ENCODE data around the gene STOML1.

Gene STOML1

DNA sequence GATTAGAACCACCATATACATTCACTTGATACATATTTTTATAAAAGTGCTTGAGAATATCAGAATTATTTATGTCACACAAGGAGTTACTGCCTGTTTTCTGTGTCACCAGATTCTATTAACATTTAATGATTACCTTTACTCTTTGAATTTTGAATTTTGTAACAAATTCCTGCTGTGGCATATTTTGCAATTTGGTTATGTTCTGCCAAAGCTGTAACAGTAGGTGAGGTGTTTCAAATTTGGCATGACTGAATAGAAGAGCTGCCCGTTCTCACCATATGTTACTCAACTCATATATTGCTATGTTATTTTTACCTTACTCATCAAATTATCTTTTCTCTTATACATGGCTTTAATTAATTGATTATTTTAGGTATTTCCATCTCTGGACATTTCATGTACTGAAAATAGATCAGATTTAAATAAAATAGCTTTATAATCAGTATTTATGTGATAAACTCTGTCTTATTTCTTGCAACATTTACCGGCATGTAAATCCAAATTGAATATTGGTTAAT, 21.3 kb upstream of the STOML1 start:
- DNase-seq (ENCODE audit: low spot score) = no peak

DNA sequence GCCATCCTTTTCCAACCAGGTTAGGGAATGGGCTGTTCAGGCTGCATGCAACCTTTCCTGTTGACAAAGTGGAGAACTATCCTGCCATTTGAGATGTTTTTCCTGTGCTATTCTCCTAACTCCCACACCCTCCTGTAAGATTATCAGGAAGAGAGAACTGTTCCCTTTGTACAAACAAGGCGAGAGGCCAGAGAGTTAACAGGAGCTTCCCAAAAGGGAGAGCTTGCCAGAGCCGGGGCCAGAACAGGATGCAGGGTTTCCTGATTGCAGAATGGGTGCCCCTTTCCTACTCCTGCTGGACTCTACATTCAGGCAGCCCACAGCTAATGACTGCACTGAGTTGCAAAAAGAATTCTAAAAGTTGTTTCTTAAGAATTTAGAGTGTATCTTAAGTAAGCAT, 19.5 kb upstream of the STOML1 start:
- DNase-seq (ENCODE audit: low spot score) = no peak

DNA sequence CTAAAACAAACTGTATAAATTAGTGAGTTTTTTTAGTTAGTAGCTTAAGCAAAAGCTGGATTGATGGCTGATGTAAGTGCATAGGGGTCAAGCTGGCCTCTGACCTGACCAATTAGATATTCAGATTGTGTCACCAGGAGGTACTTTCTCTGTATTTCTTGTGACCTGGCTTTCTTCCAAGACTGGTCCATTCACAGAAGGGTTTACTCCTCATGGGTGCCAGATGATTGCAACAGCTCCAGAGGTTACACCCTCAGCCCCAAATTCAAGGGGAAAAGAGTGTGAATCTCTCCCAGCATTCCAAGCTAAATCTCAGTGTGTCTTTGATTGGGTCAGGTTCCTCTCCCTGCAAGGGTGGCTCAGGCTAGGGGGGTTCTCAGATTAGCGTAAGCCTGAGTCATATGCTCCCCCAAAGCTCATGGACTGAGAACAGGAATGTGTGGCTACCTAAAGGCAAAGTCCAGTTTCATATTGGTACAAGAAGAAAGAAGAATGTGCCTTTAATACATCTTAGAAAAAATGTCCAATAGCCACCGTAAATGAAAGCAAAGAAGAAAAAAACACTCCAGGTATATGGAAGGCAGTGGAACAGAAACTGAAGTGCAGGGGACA, 18.9 kb upstream of the STOML1 start:
- no peak for DNase-seq (ENCODE audit: low spot score)

DNA sequence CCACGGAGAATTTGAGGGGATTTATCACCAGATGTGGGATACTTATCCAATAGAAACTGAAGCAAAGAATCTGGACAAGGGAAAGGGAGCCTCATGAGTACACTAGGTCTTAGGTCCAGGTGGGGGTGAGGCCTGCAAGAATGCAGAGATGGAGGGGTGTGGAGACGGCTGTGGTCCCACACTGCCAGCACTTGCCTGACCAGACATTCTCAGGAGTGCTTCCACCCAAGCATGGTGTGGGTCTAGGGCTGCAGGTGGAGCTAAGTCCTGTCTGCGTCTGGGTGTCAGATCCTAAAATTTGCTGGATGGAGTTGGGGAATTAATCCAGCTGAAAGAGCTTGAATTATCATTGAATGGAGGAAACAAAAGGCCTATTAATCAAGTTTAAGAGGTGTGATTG, 16.8 kb upstream of the STOML1 start:
- DNase-seq (ENCODE audit: low spot score) = no peak

DNA sequence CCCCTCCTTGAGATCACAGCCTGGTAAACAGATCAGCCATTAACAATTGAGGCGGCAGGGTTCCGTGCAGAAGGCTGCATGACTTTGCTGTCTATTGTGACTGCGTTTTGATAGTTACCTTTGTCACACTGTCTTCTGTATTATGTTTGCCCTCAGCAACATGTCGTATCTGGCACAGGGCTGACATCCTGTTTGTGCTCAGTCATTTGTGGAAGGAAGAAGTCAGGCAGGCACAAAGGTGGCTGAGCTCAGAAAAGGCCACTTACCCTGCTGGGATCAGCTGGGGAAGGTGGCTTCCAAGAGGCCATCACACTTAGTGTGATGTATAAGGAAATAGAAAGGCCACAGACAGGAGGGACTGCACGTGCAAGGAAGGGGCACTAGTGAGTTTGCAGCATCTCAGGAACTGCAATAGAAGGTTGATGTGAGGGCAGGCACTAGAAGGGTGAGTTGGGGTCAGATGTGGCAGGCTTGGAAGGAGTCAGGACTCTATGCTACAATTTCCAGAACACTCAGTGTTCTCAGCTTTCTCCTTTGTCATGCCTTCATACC, 15.8 kb upstream of the STOML1 start:
- DNase-seq (ENCODE audit: low spot score) = no peak

DNA sequence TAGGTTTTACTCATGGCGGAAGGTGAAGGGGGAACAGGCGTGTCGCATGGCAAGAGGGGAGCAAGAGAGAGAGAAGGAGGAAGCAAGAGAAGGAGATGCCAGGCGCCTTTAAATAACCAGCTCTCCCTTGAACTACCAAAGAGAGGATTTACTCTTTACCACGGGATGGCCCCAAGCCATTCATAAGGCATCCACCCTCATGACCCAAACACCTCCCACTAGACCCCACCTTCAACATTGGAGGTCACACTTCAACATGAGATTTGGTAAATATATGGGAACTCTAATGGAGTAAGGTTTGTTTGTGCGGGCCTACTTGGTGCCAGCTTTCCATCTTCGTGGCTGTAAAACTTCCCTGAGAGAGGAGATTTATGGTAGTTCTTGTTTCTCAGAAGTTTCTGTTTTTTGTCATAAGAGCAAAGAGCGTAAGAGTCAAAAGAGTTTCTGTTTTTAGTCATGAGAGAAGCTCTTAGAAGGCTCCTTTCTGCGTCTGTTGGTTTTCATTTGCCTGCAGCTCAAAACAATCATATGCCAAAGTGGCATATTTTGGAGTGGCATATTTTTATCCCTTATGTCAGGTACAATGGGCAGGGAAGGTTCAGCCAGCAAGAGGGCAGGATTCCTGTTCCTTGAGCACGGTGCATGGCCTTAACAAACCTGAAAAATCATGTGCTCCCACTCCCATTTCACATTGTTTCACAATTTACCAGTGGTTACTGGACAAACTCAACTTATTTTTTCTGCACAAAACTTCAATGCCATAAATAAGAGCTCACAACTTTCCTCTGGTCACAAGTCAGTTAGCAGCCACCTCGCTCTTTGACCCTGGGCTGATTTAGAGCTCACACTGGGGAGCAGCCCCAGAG, 14.9 kb upstream of the STOML1 start:
- no peak for DNase-seq (ENCODE audit: low spot score)

DNA sequence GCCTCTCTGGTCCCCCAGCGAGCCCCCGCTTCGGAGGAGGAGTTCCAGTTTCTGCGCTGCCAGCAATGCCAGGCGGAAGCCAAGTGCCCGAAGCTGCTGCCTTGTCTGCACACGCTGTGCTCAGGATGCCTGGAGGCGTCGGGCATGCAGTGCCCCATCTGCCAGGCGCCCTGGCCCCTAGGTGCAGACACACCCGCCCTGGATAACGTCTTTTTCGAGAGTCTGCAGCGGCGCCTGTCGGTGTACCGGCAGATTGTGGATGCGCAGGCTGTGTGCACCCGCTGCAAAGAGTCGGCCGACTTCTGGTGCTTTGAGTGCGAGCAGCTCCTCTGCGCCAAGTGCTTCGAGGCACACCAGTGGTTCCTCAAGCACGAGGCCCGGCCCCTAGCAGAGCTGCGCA, 5.9 kb upstream of the STOML1 start:
- no peak for DNase-seq (ENCODE audit: low spot score)

DNA sequence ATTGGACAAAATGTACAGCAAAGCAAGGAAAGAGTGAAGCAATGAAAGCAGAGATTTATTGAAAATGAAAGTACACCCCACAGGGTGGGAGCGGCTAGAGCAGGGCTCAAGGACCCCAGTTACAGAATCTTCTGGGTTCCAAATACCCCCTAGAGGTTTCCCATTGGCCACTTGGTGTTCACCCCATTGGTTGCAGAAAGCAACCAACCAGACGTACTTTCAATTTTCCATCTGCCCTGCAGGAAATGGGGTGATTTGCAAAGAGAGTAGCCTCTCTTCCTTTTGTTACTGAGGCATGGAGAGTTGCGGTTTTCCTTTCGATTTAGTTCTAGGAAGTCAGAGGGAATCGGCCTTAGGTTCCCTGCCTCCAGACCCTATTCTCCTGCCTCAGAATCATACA, 4.8 kb upstream of the STOML1 start:
- no peak for DNase-seq (ENCODE audit: low spot score)

DNA sequence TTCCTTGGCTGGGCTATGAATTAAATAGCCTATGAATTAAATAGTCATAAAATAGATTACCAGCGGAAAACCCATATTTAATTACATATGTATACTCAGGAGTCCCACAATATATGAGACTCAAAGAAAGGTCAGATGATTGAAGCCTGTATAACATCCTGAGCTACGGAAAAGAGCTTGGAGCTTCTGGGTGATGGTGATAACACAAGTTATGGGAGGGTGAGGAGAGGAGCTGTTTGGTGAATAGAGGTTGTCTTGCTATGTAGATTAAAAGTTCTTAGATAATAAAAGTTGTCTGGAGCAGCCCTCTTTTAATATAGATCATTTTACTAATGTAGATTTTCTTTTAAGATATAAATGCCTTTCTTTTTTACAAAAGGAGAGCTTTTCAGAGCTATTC, 4.2 kb upstream of the STOML1 start:
- DNase-seq (ENCODE audit: low spot score) = no peak

DNA sequence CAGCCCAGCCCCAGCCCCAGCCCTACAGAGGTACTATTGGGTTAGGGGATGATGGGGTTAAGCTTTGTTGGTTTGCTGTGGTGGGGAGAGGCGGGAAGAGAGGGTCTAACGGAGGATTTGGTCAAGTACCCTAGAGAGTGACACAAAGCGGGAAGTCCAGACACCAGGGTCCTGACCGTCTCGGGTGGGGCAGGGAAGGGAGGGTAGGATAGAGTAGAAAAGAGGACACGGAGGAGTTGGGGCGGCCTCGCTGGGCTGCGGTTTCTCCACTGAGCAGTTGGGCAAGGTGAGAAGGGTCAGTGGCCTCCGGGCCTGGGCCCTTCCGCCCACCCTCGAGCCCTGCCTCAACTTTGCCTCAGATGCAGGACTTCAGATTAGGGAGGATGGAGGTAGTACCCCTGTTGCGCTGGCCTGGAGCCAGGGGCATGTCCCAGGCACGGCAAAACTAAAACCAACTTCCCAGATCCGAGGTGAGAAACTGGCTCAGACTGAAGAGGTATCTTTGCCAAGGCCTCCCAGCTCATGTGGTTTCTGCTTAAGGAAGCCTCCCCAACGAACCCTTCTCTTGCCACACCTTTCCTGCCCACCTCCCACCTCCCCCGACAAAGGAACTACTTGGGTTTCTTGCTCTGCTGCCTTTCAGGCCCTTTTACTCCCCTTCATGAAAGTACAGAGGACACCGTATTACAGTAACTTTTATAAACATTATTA, 3.0 kb upstream of the STOML1 start:
- DNase-seq (ENCODE audit: low spot score) = peak; percentile 26

DNA sequence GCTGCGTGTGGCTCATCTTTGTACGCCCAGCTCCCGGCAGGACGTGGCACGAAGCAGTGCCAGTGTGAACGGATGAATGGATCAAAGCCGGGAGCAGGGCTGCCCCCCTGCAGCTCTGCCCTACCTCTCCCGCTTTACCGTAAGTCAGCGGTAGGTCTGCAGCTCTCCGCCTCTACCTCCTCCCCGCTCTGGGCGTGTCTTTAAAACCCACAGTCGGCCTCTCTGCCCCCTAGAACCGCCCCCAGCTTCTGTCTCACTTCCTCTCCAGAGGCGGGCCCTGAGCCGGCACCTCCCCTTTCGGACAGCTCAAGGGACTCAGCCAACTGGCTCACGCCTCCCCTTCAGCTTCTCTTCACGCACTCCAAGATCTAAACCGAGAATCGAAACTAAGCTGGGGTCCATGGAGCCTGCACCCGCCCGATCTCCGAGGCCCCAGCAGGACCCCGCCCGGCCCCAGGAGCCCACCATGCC, 2.4 kb upstream of the STOML1 start, which contains the start of gene PML:
PML (plus strand) TSS at position 304 of the 471 bp plus-strand sequence; CDS start at position 401, 97 bp downstream.
- DNase-seq (ENCODE audit: low spot score) = peak; percentile 98

DNA sequence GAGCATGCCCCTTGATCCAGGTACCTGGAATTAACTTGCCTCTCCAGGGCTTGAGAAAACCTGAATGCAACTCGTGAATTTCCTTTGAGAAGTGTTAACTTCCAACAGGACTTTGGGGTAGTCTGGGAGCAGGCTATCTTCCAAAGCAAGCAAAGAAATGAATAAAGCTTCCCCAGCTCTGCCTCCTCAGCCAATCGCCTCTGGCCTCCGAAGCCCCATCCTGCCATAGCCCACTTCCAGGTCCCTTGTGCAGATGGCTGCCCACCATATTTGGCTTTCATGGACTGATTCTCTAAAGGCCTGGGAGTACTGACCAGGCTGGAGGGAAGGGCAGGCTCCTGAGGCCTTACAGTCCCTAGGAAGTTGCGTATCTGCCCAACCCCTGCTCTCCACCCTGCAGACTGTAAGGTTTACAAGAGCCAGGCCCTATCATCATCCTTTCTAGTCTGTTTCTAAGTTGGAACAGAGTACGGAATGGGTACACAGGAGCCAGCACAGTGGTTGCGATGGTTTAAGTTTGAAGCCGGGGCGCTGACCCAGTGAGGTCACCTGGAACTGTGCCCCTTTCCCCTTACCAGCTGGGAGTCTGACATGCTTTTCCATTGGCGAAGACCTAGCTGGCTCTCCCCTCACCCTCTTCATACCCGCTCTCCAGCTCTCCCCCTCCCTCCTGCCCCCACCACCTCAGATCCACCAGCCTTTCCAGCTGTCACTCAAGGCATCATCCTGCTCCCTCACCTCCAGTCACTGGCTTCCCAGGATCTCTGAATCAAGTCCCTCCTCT, 1.3 kb upstream of the STOML1 start:
- no peak for DNase-seq (ENCODE audit: low spot score)

DNA sequence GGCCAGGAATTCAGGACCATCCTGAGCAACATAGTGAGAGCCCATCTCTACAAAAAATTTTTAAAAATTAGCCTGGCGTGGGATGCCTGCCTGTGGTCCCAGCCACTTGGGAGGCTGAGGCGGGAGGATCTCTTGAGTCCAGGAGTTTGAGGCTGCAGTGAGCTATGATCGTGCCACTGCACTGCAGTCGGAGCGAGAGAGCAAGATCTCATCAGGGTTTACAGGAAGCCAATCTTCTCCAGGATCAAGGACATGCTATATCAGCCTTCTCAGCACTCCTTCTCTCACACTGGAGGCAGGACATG, 451 bp upstream of the STOML1 start:
- DNase-seq (ENCODE audit: low spot score) = no peak

DNA sequence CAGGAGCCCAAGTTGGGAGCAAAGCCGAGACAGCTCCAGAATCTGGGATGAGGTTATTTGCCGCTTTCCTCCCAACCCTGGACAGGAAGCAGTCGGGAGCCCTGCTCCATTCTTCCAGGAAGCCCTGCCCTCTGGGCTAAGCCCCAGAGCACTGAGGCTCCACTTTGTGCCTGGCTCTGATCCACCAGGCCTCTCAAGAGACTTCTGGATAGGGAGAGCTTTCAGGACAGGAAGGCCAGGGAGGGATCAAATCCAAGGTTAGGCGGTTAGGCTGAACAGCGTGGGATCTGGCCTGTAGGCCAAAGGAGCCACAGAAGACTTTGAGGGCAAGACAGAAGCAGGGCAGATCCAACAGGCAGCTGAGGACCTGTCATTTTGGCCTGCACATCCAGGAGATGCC, 835 bp downstream of the STOML1 start:
- DNase-seq (ENCODE audit: low spot score) = no peak

DNA sequence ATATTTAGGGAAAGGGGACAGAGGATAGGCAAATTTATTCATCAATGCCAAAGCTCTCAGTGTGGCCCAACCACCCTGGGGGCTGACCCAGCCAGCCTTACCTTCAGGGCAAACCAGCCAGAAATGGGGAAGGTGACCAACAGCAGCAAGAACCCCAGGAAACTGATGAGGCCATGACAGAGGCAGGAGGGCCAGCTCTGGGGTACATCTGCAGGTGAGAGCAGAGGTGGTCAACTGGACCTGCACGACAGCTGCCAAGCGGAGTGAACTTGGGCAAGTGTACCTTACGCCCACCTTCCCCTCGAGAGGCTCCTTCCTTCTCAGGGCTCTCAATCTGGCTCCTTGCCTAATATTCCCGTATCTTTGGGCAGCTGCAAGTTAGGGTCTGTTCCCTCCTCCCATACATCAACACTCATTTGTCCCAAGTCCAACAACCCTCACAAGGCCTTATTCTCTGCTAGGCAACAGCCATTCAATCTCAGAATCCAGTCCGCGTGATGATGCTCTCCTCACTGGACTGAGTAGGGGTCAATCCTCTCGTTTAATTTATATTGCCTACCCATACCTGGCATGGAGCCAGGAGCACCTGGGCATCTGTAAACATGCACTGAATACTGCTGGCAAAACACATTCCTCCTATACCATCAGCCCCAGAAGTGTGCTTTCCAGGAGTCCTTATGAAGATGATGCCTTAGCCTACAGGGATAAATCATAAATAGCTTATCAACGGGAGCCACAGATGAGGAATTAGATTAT, 1.7 kb downstream of the STOML1 start:
- no peak for DNase-seq (ENCODE audit: low spot score)

DNA sequence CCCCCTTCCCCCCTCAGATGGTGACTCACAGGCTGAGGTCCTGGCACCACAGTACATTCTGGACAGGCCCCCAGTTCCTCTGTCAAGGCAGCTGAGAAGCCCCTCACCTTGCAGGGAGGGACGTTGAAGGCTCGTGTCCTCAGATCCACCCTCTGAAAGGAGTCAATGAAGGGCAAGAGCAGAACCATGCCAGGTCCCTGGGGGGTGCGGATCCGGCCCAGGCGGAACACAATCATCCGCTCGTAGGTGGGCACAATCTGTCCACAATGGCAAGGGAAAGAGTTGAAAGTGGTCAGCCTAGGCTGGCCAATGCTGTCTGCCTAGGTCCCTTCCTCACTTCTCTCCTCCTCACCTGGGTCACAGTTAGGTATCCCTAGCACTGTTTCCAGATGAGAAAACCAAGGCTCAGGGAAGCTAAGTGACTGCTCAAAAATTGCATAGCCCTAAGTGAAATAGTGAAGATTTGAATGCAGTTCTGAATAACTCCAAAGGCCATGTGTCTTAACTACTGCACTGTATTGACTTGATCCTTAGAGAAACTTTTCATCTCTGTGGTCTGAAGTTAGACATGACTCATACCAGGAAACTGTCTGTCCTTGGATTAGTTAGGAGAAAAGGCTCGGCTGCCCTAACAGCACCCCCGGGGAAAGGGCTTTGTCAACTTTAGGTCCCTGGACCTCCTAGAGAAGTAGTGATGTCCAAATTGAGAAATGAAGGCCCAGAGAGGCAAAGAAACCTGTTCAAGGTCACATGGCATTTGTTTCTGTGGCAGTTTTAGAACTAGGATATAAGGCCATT, 2.9 kb downstream of the STOML1 start:
- DNase-seq (ENCODE audit: low spot score) = no peak

DNA sequence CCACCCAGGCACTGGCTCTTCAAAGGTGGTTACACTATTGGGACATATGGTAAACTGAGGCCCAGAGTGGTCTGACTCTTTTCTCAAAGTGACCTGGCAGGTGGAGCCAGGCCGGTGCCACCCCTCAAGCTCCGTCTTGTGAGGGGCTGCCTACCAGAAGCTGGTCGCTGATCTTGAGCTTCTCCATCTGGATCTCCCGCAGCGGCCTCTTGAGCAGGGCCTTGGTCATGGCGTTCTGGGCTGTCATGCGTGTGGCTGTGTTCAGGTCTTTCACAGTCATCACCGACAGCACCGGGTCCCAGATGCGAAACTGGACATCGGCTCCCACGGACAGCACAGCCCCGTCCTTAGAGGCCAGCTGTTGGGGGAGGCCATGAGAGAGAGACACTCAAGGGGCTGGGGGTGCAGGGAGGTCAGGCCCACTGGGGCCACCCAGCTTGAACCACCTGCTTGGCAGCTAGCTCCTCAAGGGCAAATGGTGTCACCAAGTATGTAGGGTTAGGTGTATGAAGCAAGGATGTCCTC, 3.6 kb downstream of the STOML1 start:
- DNase-seq (ENCODE audit: low spot score) = no peak

DNA sequence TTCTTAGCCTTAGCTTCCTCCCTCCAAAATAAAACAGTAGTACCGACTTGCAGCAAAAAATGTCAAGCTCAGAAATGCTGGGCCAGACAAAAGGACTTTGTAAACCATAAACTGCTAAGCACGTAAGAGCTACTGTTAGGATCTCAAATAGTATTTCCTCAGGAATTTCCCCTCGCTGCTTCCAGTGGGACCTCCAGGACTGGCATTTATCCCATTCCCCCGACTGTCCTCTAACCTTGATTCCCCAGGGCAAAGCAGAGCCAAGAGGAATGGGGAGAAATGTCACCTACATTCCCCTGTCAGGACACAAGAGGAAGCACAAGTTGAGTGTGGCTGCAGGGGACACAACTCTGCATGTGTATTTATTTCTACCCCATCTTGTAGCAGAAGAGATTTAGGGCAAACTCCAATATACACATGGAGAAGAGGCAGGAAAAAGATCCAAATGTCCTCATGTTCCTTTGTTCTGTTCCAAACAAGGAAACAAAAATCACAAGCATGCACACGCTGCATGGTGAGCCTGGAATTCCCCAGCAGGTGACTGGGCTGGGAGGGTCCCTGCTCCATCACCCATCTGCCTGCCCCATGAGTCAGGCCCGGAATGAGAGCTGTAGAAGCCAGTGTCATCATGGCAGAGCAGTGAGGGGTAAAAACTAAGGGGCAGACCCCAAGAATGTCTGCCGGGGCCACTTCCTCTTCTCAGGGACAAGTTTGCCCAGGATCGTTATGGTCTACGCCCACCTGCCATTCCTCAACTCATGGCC, 4.2 kb downstream of the STOML1 start:
- DNase-seq (ENCODE audit: low spot score) = no peak

DNA sequence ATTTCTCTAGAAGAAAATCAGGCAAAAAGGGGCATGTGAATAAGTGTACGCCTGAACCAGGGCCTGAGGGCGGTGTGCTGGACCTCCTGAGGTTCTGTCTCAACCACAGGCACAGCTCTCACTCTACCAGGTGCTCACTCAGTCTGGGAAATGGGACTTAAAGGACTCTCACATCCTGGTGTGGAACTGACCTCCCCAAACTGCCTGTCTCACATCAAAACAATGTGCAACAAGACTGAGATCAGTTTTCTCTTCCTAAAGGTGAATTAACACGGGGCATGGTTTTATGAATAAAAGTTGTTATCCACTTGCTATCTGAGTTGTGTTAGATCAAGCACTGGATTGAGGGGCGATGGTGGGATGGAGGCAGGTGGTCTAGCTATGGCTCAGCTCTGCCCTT, 4.8 kb downstream of the STOML1 start:
- no peak for DNase-seq (ENCODE audit: low spot score)

Data from HuH-7 (cell line).